Heart right ventricle (tissue), 16 donors: ENCODE results near the gene ZBTB46. TPM values are rescaled to one million over a fixed set of nuclear protein-coding genes. Genes with fewer than 3 reads are reported as not detected.
A peak's percentile ranks its signal among the peaks of the same experiment; 100 is the strongest.

Source experiments
- ATAC-seq, 8 donors: fragments of 200-7000 bp; cut with Tn5 transposase; one replicate each; pipeline ENCODE4 v1.9.1; 2020; ENCODE audit warnings: mild to moderate bottlenecking in 8 of 8, moderate library complexity in 8 of 8, moderate number of reproducible peaks in 1 of 8
- DNase-seq, 2 donors: peaks; one replicate each; pipeline ENCODE4 v3.0.0-alpha.2; 2020
- H3K27ac ChIP-seq, 10 donors: fragments of 200-600 bp; sonication (generic) in 2 of 10; one replicate each; pipeline versions ENCODE4 v1.5.0 to v1.8.0; 2020 to 2022; ENCODE audit warnings: mild to moderate bottlenecking in 3 of 10
- H3K27me3 ChIP-seq, 7 donors: fragments of 200-600 bp; one replicate each; pipeline ENCODE4 v1.8.0; 2021 to 2022; ENCODE audit warnings: mild to moderate bottlenecking in 2 of 7
- H3K36me3 ChIP-seq, 9 donors: fragments of 200-600 bp; sonication (generic) in 1 of 9; one replicate each; pipeline versions ENCODE4 v1.5.0 to v1.8.0; 2020 to 2022; ENCODE audit warnings: mild to moderate bottlenecking in 2 of 9
- H3K4me1 ChIP-seq, 9 donors: fragments of 200-600 bp; sonication (generic) in 1 of 9; one replicate each; pipeline versions ENCODE4 v1.5.0 to v1.8.0; 2020 to 2022; ENCODE audit warnings: mild to moderate bottlenecking in 4 of 9
- H3K4me3 ChIP-seq, 10 donors: fragments of 200-600 bp; sonication (generic) in 2 of 10; one replicate each; pipeline versions ENCODE4 v1.5.0 to v1.8.0; 2020 to 2022; ENCODE audit warnings: mild to moderate bottlenecking in 7 of 10, moderate library complexity in 2 of 10
- H3K9me3 ChIP-seq, 11 donors: fragments of 200-600 bp in 10 of 11; sonication (generic) in 2 of 11; one replicate each; pipeline versions ENCODE4 v1.5.0 to v1.8.0; 2013 to 2022; ENCODE audit warnings: mild to moderate bottlenecking in 2 of 11, control low read depth in 1 of 11, moderate library complexity in 1 of 11
- CTCF ChIP-seq, 9 donors: fragments of 200-600 bp; sonication (generic) in 2 of 9; IDR thresholded peaks; one replicate each; pipeline versions ENCODE4 v1.5.0 to v1.8.0; 2021 to 2022; ENCODE audit warnings: antibody characterized with exemption in 9 of 9, mild to moderate bottlenecking in 5 of 9, moderate library complexity in 1 of 9
- WGBS, 2 donors: extraction: QIAGEN DNeasy Blood & Tissue Kit; methylation state at CpG; one replicate each; pipeline ENCODE4 v1.1.7; 2013; ENCODE audit warnings: inconsistent platforms in 1 of 2; 5-methylcytosine and 5-hydroxymethylcytosine counted together
- intact Hi-C, 10 donors: fragments of 100-400 bp; cut with DNase I; formaldehyde crosslinking; loops; one replicate each; pipeline versions ENCODE4 v1.11.1 to v1.14.2; 2022
- polyA plus RNA-seq, 2 donors: library from polyadenylated mRNA; stranded (reverse); fragments of 200-250 nt; gene quantifications; one replicate each; pipeline ENCODE4 v1.2.3, GENCODE V29; 2013
- total RNA-seq, 10 donors: library from RNA; stranded (reverse); fragmentation: NEBNext Ultra II Directional in 3 of 10; extraction: Animal tissue kit (Norgen Biotek cat#: 25700) in 3 of 10; gene quantifications; one replicate each; pipeline versions ENCODE4 v1.2.1 to v1.2.4, GENCODE V29; 2021 to 2023
- donor health status: Arrhythmogenic right ventricular cardiomyopathy.
- donor health status: ischemic (EF 13 %, LVEDD 7.1; RV severe dilation, severe dysfunction).
- donor health status: healthy with polysubstance abuse.
- donor health status: DM: no; HTN: yes; CAD: no.
- donor health status: DM: no; HTN: no; CAD: no.
- donor health status: ischemic (EF 25% LVEDD 6.9; RV normal size, moderate dysfunction).
- donor health status: ischemic (EF 25% LVEDD 5.7; RV mildly dilated, moderate dysfunction).
- donor health status: healthy.
- donor health status: DM: yes; HTN: yes; CAD: no.
- donor health status: Ischemic cardiomyopathy.
- donor health status: ischemic (EF 35%, LVEDD 5.7; RV mildly dilated, moderate dysfunction).
- donor health status: nonischemic (EF 11% LVEDD 7.7; RV severe dilation, severe dysfunction).
- donor health status: DM: yes; HTN: yes; CAD: no.
- donor health status: PGD.
- donor health status: ischemic (EF 29% LVEDD 5.4; RV normal size, mild dysfunction).
- donor health status: nonischemic (EF 23%, LVEDD 6.1; RV moderate dilation, normal function).

The ZBTB46 gene
- total and polyA plus RNA-seq, 12 donors = 5.6 to 25.4 (median 14.4) TPM

GRCh38 chr20:63848003-63848911, 17.2 kb upstream of the ZBTB46 start:
- peaks cover 16 to 66% (median 53%) of the 10 kb centered on the region in 9 donors for H3K4me1 ChIP-seq
- peak in 1 of 2 donors; percentile 60 for DNase-seq
- 66 to 70% methylated on average over 27 to 28 of the region's 28 CpGs for WGBS, 2 donors
- no peak for TF ChIP-seq CTCF (IDR thresholded peaks at IDR 0.05)
- peak overlapping the region; percentile 49 to 94 (median 86) for H3K27ac ChIP-seq
- peak overlapping the region in 1 of 10 donors; percentile 4 for H3K4me3 ChIP-seq
- ATAC-seq = peak; percentile 17 to 62 (median 34)
- intact Hi-C loops = no loop called here
- H3K9me3 ChIP-seq = no peaks in the 10 kb centered on the region
- H3K36me3 ChIP-seq = no peaks in the 10 kb centered on the region
- H3K27me3 ChIP-seq = peaks cover 0 to 48% (median 0%) of the 10 kb centered on the region in 7 donors

- no peak for TF ChIP-seq CTCF (IDR thresholded peaks at IDR 0.05)
- Histone ChIP-seq H3K4me1 (peaks cover 16 to 61% (median 45%) of the 10 kb centered on the region in 9 donors), H3K36me3 (no peaks in the 10 kb centered on the region), H3K4me3 (peak overlapping the region in 1 of 10 donors; percentile 4), H3K27me3 (peaks cover 0 to 56% (median 0%) of the 10 kb centered on the region in 7 donors), H3K27ac (peak overlapping the region; percentile 49 to 94 (median 86)), H3K9me3 (no peaks in the 10 kb centered on the region)
- peak in 1 of 2 donors; percentile 72 for DNase-seq
- intact Hi-C loops = no loop called here
- ATAC-seq = peak; percentile 28 to 70 (median 50)
- 30 to 44% methylated on average over 16 of the region's 16 CpGs for whole genome bisulfite sequencing, 2 donors
Measured at GRCh38 chr20:63847237-63848002, 16.4 kb upstream of the ZBTB46 start.

GRCh38 chr20:63846888-63847236, 15.8 kb upstream of the ZBTB46 start:
- ATAC-seq (no peak), DNase-seq (no peak)
- WGBS, 2 donors = 24 to 37% methylated on average over 2 to 3 of the region's 3 CpGs
- no peak for TF ChIP-seq CTCF (IDR thresholded peaks at IDR 0.05)
- H3K4me1 ChIP-seq = peaks cover 16 to 56% (median 45%) of the 10 kb centered on the region in 9 donors
- no peaks in the 10 kb centered on the region for H3K36me3 ChIP-seq
- H3K9me3 ChIP-seq = no peaks in the 10 kb centered on the region
- H3K27me3 ChIP-seq = peaks cover 0 to 59% (median 0%) of the 10 kb centered on the region in 7 donors
- peak overlapping the region in 3 of 10 donors; percentile 2 to 46 (median 32) for H3K4me3 ChIP-seq
- intact Hi-C loops = no loop called here
- peak overlapping the region; percentile 49 to 94 (median 86) for H3K27ac ChIP-seq

- ATAC-seq = peak; percentile 68 to 89 (median 86)
- H3K4me1 ChIP-seq = peaks cover 16 to 56% (median 45%) of the 10 kb centered on the region in 9 donors
- H3K36me3 ChIP-seq = no peaks in the 10 kb centered on the region
- peak in 3 of 9 donors; percentile 9 to 28 (median 25) for TF ChIP-seq CTCF (IDR thresholded peaks at IDR 0.05)
- intact Hi-C loops = no loop called here
- WGBS, 2 donors = 2% methylated on average over 24 of the region's 24 CpGs
- DNase-seq = peak; percentile 89 to 90
- H3K9me3 ChIP-seq = no peaks in the 10 kb centered on the region
- H3K4me3 ChIP-seq = peak overlapping the region in 9 of 10 donors; percentile 2 to 54 (median 32)
- peaks cover 0 to 59% (median 0%) of the 10 kb centered on the region in 7 donors for H3K27me3 ChIP-seq
- H3K27ac ChIP-seq = peak overlapping the region; percentile 42 to 94 (median 86)
Measured at GRCh38 chr20:63846128-63846771, 15.2 kb upstream of the ZBTB46 start.
